ENCODE results near the gene ZC3H18.

ZC3H18 gene

DNA sequence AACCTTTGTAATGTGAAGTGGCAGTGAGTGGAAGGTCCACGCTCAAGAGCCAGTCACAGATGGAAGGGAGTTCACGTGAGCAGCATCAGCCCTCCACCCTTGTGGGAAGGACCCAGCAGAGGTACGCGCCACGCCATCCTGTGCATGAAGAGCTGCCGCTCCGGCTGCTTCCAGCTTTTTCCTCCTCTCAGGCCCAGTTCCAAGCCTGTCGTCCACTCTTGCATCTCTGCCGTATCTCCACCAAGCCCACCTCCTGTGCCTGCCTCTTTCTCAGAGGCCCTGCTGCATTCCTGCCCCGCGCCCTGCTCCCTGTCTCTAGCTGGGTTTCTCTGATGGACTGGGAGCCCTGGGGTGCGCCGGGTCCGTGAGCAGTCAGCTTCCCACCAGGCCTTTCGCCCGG is 10.2 kb downstream of the ZC3H18 start:
- Histone ChIP-seq H3K36me3 (peaks cover 26 to 81% (median 64%) of the 10 kb centered on the region in 3 donors), H3K27me3 (no peaks in the 10 kb centered on the region), H3K4me3 (no peak overlapping the region), H3K4me1 (peaks cover 0 to 5% (median 0%) of the 10 kb centered on the region in 4 donors), H3K9me3 (no peaks in the 10 kb centered on the region), H3K27ac (no peak overlapping the region)
- no peak for DNase-seq
- intact Hi-C loops (cut with DNase I; ENCODE audit: low total_unique reads), result no loop called here
- TF ChIP-seq, protein P1, sequence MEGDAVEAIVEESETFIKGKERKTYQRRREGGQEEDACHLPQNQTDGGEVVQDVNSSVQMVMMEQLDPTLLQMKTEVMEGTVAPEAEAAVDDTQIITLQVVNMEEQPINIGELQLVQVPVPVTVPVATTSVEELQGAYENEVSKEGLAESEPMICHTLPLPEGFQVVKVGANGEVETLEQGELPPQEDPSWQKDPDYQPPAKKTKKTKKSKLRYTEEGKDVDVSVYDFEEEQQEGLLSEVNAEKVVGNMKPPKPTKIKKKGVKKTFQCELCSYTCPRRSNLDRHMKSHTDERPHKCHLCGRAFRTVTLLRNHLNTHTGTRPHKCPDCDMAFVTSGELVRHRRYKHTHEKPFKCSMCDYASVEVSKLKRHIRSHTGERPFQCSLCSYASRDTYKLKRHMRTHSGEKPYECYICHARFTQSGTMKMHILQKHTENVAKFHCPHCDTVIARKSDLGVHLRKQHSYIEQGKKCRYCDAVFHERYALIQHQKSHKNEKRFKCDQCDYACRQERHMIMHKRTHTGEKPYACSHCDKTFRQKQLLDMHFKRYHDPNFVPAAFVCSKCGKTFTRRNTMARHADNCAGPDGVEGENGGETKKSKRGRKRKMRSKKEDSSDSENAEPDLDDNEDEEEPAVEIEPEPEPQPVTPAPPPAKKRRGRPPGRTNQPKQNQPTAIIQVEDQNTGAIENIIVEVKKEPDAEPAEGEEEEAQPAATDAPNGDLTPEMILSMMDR (IDR thresholded peaks at IDR 0.05), result no peak

DNA sequence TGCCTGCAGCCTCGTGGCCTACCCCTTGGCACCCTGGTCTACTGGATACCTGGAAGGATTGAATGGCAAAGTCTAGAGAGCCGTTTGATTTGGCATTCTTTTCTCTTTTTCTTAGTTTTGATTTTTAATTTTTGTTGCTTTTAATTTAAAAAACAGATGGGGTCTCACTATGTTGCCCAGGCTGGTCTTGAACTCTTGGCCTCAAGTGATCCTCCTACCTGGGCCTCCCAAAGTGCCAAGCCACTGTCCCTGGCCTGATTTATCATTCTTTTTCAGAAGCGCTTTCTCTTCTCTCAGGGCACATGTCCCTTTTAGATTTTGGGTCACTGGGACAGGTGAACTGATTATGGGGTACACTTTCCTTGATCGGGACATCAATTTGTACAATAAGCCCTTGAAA is 10.8 kb downstream of the ZC3H18 start:
- intact Hi-C loops (cut with DNase I; ENCODE audit: low total_unique reads), result no loop called here
- H3K36me3 ChIP-seq, result peaks cover 26 to 75% (median 61%) of the 10 kb centered on the region in 3 donors

DNA sequence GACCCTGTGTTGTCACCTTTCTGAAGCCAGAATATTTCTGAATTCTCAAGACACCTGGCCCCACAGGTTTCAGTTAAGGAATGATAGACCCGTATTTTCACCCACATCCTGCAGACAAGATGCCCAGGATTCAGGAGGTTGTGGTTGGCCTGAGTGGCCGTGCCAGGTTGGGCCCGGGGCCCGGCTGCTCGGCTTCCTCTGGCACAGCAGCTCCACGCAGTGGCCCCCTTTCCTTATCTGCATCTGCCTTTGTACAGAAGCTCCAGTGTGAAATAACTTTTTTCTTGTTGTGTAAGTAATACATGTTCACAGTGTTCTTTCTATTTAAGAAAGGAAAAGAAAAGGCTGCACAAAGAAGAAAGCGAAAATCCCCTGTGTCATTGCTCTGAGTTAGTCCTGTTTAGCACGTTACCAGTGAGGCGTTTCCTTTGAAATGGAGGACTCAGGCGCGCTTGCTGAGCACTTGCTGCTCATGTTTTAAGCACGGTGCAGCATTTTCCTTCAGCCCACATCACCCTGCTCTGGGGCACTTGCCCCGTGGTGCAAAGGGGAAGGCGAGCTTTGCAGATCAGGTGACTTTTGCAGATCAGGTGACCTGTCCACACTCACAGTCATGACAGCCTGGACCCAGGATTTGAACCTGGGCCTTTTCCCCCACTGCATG is 12.8 kb downstream of the ZC3H18 start:
- no peaks in the 10 kb centered on the region for H3K9me3 ChIP-seq
- H3K4me3 ChIP-seq, result no peak overlapping the region
- no peak for DNase-seq
- peaks cover 19 to 74% (median 60%) of the 10 kb centered on the region in 3 donors for H3K36me3 ChIP-seq
- intact Hi-C loops (cut with DNase I; ENCODE audit: low total_unique reads), result no loop called here
- no peak overlapping the region for H3K27ac ChIP-seq
- no peaks in the 10 kb centered on the region for H3K27me3 ChIP-seq
- H3K4me1 ChIP-seq, result peaks cover 0 to 5% (median 0%) of the 10 kb centered on the region in 4 donors
- TF ChIP-seq, protein P1 (IDR thresholded peaks at IDR 0.05), result no peak

More for the DNA sequence above, 10.8 kb downstream of the ZC3H18 start:
- H3K27ac ChIP-seq, result no peak overlapping the region
- no peaks in the 10 kb centered on the region for H3K9me3 ChIP-seq
- TF ChIP-seq, protein P1 (IDR thresholded peaks at IDR 0.05), result no peak
- no peak for DNase-seq
- H3K4me1 ChIP-seq, result peaks cover 0 to 5% (median 0%) of the 10 kb centered on the region in 4 donors
- H3K27me3 ChIP-seq, result no peaks in the 10 kb centered on the region
- H3K4me3 ChIP-seq, result no peak overlapping the region

DNA sequence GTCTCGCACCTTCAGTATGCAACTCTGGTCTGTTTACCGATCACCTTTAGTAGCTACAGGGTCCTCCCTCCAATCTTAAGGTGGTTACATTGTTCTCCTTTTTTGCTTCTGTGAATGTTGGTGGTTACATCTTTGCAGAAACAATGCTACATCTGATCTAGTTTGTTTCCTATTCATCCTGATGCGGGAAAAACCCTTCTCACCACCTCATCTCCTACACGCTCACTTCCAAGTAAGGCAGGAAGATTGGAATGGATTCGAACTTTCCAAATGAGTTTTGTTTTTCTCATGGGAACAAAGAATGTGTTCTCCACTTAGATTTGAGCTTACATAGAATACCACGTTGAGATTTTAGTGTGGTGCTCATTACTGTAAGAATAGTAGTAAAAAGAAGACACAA is 14.5 kb downstream of the ZC3H18 start:
- peaks cover 20 to 74% (median 60%) of the 10 kb centered on the region in 3 donors for H3K36me3 ChIP-seq
- no peaks in the 10 kb centered on the region for H3K27me3 ChIP-seq
- DNase-seq, result no peak
- intact Hi-C loops (cut with DNase I; ENCODE audit: low total_unique reads), result no loop called here
- no peaks in the 10 kb centered on the region for H3K9me3 ChIP-seq
- H3K4me3 ChIP-seq, result no peak overlapping the region
- no peak overlapping the region for H3K27ac ChIP-seq
- TF ChIP-seq, protein P1 (IDR thresholded peaks at IDR 0.05), result no peak
- no peaks in the 10 kb centered on the region for H3K4me1 ChIP-seq

DNA sequence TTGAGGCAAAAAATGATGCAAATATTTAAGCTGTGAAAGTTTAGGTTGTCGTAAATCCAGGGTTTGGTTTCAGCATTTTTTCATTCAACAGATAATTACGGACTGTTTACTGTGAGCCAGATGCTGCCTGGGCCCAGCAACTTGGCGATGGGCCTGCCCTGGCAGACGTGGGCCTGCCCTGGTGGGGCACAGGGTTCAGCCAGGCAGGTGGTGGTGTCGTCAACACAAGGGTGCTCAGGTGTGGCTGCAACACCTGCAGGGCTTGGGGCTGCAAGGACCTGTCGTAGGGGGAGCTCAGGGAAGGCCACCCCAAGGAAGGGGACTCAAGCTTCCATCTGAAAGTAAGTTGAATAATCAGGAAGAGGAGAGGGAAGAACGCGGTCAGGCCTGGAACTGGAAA is 15.1 kb downstream of the ZC3H18 start:
- no peaks in the 10 kb centered on the region for H3K4me1 ChIP-seq
- H3K4me3 ChIP-seq, result no peak overlapping the region
- TF ChIP-seq, protein P1 (IDR thresholded peaks at IDR 0.05), result no peak
- H3K27me3 ChIP-seq, result no peaks in the 10 kb centered on the region
- intact Hi-C loops (cut with DNase I; ENCODE audit: low total_unique reads), result no loop called here
- no peak overlapping the region for H3K27ac ChIP-seq
- H3K36me3 ChIP-seq, result peaks cover 22 to 74% (median 62%) of the 10 kb centered on the region in 3 donors
- no peaks in the 10 kb centered on the region for H3K9me3 ChIP-seq
- no peak for DNase-seq
